Subcutaneous adipose tissue (tissue), 4 donors: ENCODE measurements around the gene SMIM44. TPM values are rescaled to one million over a fixed set of nuclear protein-coding genes. Genes with fewer than 3 reads are reported as not detected.

Experiments used
- CTCF ChIP-seq: fragments of 450-650 bp; IDR thresholded peaks from one replicate; pipeline ENCODE4 v1.5.1; 2016; ENCODE audit warnings: low read depth, mild to moderate bottlenecking, control low read depth, antibody characterized with exemption, moderate library complexity
- total RNA-seq, 4 donors: library from RNA; depleted of rRNA; stranded (reverse); fragments of >200 nt; gene quantifications; one replicate each; pipeline ENCODE4 v1.1.0, GENCODE V29; 2016

Gene SMIM44
- total RNA-seq, 4 donors from 2014 or later: not detected

- no peak for TF ChIP-seq CTCF
Measured at GRCh38 chr19:3481241-3482090, 1.8 kb downstream of the SMIM44 start.

- TF ChIP-seq CTCF: no peak
Measured at GRCh38 chr19:3480383-3481091, 2.7 kb downstream of the SMIM44 start, which contains the start of gene SMIM24. Gene SMIM24, minus strand, starts transcription at chr19:3480525. Its CDS starts 62 bp downstream, at chr19:3480463.

- no peak for TF ChIP-seq CTCF
Measured at GRCh38 chr19:3479834-3480215, 3.4 kb downstream of the SMIM44 start.

GRCh38 chr19:3479177-3479833, 3.9 kb downstream of the SMIM44 start:
- no peak for TF ChIP-seq CTCF

- no peak for TF ChIP-seq CTCF
Measured at GRCh38 chr19:3478409-3479176, 4.6 kb downstream of the SMIM44 start.

- TF ChIP-seq CTCF: no peak
Measured at GRCh38 chr19:3477951-3478350, 5.3 kb downstream of the SMIM44 start.
